ENCODE results near the gene CHD2. TPM values are rescaled to one million over a fixed set of nuclear protein-coding genes. Genes with fewer than 3 reads are reported as not detected.
A peak's percentile ranks its signal among the peaks of the same experiment; 100 is the strongest.

The CHD2 gene
- total RNA-seq = 100 TPM

GRCh38 chr15:92899948-92900730 is at the start of gene CHD2:
TSS of gene CHD2 (plus strand) at chr15:92900324. CDS start at chr15:92901238, 914 bp downstream.
- H3K4me3 ChIP-seq = peak within 1 kb of the TSS; percentile 50 to 55
- DNase-seq (ENCODE audit: extremely low spot score in 2 of 2) = peak in 1 of 2 donors; percentile 87
- H3K36me3 ChIP-seq = peaks cover 0 to 12% of the 10 kb centered on the region in 2 donors
- TF ChIP-seq POLR2AphosphoS5 (IDR thresholded peaks at IDR 0.05; ENCODE audit: insufficient read depth in 1 of 2, low read depth in 1 of 2) (peak; percentile 76 to 79), CTCF (IDR thresholded peaks at IDR 0.05) (no peak), POLR2A (IDR thresholded peaks at IDR 0.05) (peak in 1 of 2 donors; percentile 84)
- no peaks in the 10 kb centered on the region for H3K27me3 ChIP-seq
- peak within 1 kb of the TSS; percentile 97 for H3K27ac ChIP-seq
- H3K4me1 ChIP-seq = peaks cover 57% of the 10 kb centered on the region
- intact Hi-C loops (cut with DNase I) = loop anchor here (5.0 kb wide), 2 partner anchors 78 to 93 kb away; no protein-coding TSS in a partner anchor
- no peaks in the 10 kb centered on the region for H3K9me3 ChIP-seq

- intact Hi-C loops (cut with DNase I) = no loop called here
- no peak for DNase-seq (ENCODE audit: extremely low spot score in 2 of 2)
- Histone ChIP-seq H3K4me3 (no peak overlapping the region), H3K4me1 (no peaks in the 10 kb centered on the region), H3K36me3 (no peaks in the 10 kb centered on the region), H3K9me3 (no peaks in the 10 kb centered on the region), H3K27me3 (no peaks in the 10 kb centered on the region), H3K27ac (no peak overlapping the region)
- TF ChIP-seq CTCF (IDR thresholded peaks at IDR 0.05) (no peak), POLR2AphosphoS5 (IDR thresholded peaks at IDR 0.05; ENCODE audit: insufficient read depth in 1 of 2, low read depth in 1 of 2) (no peak), POLR2A (IDR thresholded peaks at IDR 0.05) (no peak)
Measured at GRCh38 chr15:92853222-92853621, 46.9 kb upstream of the CHD2 start.

GRCh38 chr15:92861742-92862141 is 38.4 kb upstream of the CHD2 start:
- H3K9me3 ChIP-seq = no peaks in the 10 kb centered on the region
- no peak for DNase-seq (ENCODE audit: extremely low spot score in 2 of 2)
- intact Hi-C loops (cut with DNase I) = no loop called here
- no peak for TF ChIP-seq POLR2AphosphoS5 (IDR thresholded peaks at IDR 0.05; ENCODE audit: insufficient read depth in 1 of 2, low read depth in 1 of 2)
- TF ChIP-seq CTCF (IDR thresholded peaks at IDR 0.05) = no peak
- no peak for TF ChIP-seq POLR2A (IDR thresholded peaks at IDR 0.05)
- no peaks in the 10 kb centered on the region for H3K36me3 ChIP-seq
- no peak overlapping the region for H3K4me3 ChIP-seq
- no peaks in the 10 kb centered on the region for H3K4me1 ChIP-seq
- no peaks in the 10 kb centered on the region for H3K27me3 ChIP-seq
- no peak overlapping the region for H3K27ac ChIP-seq

GRCh38 chr15:92864127-92864814 is 35.9 kb upstream of the CHD2 start:
- Histone ChIP-seq H3K27ac (no peak overlapping the region), H3K4me1 (no peaks in the 10 kb centered on the region), H3K4me3 (no peak overlapping the region), H3K36me3 (no peaks in the 10 kb centered on the region), H3K27me3 (no peaks in the 10 kb centered on the region), H3K9me3 (no peaks in the 10 kb centered on the region)
- TF ChIP-seq POLR2AphosphoS5 (IDR thresholded peaks at IDR 0.05; ENCODE audit: insufficient read depth in 1 of 2, low read depth in 1 of 2) (no peak), POLR2A (IDR thresholded peaks at IDR 0.05) (no peak), CTCF (IDR thresholded peaks at IDR 0.05) (no peak)
- intact Hi-C loops (cut with DNase I) = no loop called here
- no peak for DNase-seq (ENCODE audit: extremely low spot score in 2 of 2)
